ENCODE data around the gene TIMP3. TPM values are rescaled to one million over a fixed set of nuclear protein-coding genes. Genes with fewer than 3 reads are reported as not detected.

The TIMP3 gene
- total RNA-seq, 4 donors from 2014 or later: 566 to 898 (median 683) TPM

- H3K9me3 ChIP-seq: peaks cover 0 to 5% (median 0%) of the 10 kb centered on the region in 4 donors
- no peak overlapping the region for H3K4me3 ChIP-seq
- 71% methylated on average over 5 of the region's 7 CpGs for WGBS
- H3K36me3 ChIP-seq: no peaks in the 10 kb centered on the region
- H3K27me3 ChIP-seq: no peaks in the 10 kb centered on the region
- intact Hi-C loops (cut with DNase I): no loop called here
- no peak overlapping the region for H3K27ac ChIP-seq (replicated peaks in 1 of 4)
- no peak for DNase-seq (ENCODE audit: extremely low spot score)
- H3K4me1 ChIP-seq: peaks cover 0 to 21% (median 18%) of the 10 kb centered on the region in 4 donors
- no peak for TF ChIP-seq EP300 (IDR thresholded peaks at IDR 0.05)
- TF ChIP-seq CTCF (IDR thresholded peaks at IDR 0.05): no peak
- TF ChIP-seq POLR2AphosphoS5 (IDR thresholded peaks at IDR 0.05): no peak
- TF ChIP-seq POLR2A (IDR thresholded peaks at IDR 0.05; ENCODE audit: low read depth): no peak
These were observed 24.7 kb upstream of the TIMP3 start for GRCh38 chr22:32776802-32777201.

- no peak for DNase-seq (ENCODE audit: extremely low spot score)
These were observed 23.5 kb upstream of the TIMP3 start for GRCh38 chr22:32777987-32778386.

GRCh38 chr22:32780726-32781310 lies 20.7 kb upstream of the TIMP3 start:
- Histone ChIP-seq H3K36me3 (no peaks in the 10 kb centered on the region), H3K4me3 (no peak overlapping the region), H3K4me1 (peaks cover 0 to 41% (median 21%) of the 10 kb centered on the region in 4 donors), H3K27me3 (no peaks in the 10 kb centered on the region), H3K27ac (replicated peaks in 1 of 4) (peak overlapping the region; percentile 3 to 60 (median 50)), H3K9me3 (no peaks in the 10 kb centered on the region)
- DNase-seq (ENCODE audit: extremely low spot score): no peak
- intact Hi-C loops (cut with DNase I): no loop called here
- no peak for TF ChIP-seq POLR2A (IDR thresholded peaks at IDR 0.05; ENCODE audit: low read depth)
- no peak for TF ChIP-seq POLR2AphosphoS5 (IDR thresholded peaks at IDR 0.05)
- TF ChIP-seq EP300 (IDR thresholded peaks at IDR 0.05): no peak
- TF ChIP-seq CTCF (IDR thresholded peaks at IDR 0.05): no peak
- WGBS: 91% methylated on average over 2 of the region's 2 CpGs

More at GRCh38 chr22:32777987-32778386, 23.5 kb upstream of the TIMP3 start:
- intact Hi-C loops (cut with DNase I): no loop called here
- H3K9me3 ChIP-seq: peaks cover 0 to 5% (median 0%) of the 10 kb centered on the region in 4 donors
- H3K36me3 ChIP-seq: no peaks in the 10 kb centered on the region
- no peak for TF ChIP-seq POLR2A (IDR thresholded peaks at IDR 0.05; ENCODE audit: low read depth)
- TF ChIP-seq EP300 (IDR thresholded peaks at IDR 0.05): no peak
- no peak for TF ChIP-seq POLR2AphosphoS5 (IDR thresholded peaks at IDR 0.05)
- TF ChIP-seq CTCF (IDR thresholded peaks at IDR 0.05): no peak
- H3K4me1 ChIP-seq: peaks cover 0 to 33% (median 18%) of the 10 kb centered on the region in 4 donors
- no peak overlapping the region for H3K4me3 ChIP-seq
- WGBS: 82% methylated on average over 4 of the region's 4 CpGs
- H3K27me3 ChIP-seq: no peaks in the 10 kb centered on the region
- H3K27ac ChIP-seq (replicated peaks in 1 of 4): no peak overlapping the region

- Histone ChIP-seq H3K27ac (replicated peaks in 1 of 4) (peak overlapping the region; percentile 3 to 60 (median 50)), H3K9me3 (no peaks in the 10 kb centered on the region), H3K36me3 (no peaks in the 10 kb centered on the region), H3K4me3 (no peak overlapping the region), H3K27me3 (no peaks in the 10 kb centered on the region), H3K4me1 (peaks cover 0 to 43% (median 24%) of the 10 kb centered on the region in 4 donors)
- no peak for TF ChIP-seq POLR2AphosphoS5 (IDR thresholded peaks at IDR 0.05)
- TF ChIP-seq CTCF (IDR thresholded peaks at IDR 0.05): no peak
- TF ChIP-seq POLR2A (IDR thresholded peaks at IDR 0.05; ENCODE audit: low read depth): no peak
- no peak for TF ChIP-seq EP300 (IDR thresholded peaks at IDR 0.05)
- DNase-seq (ENCODE audit: extremely low spot score): no peak
- 77% methylated on average over 1 of the region's 1 CpG for whole genome bisulfite sequencing
- intact Hi-C loops (cut with DNase I): no loop called here
These were observed 19.8 kb upstream of the TIMP3 start for GRCh38 chr22:32781695-32782094.

All from esophagus muscularis mucosa (tissue), 4 donors.